NB4 (cell line): Measurements from ENCODE around the gene ASTN1.

Experiments used
- DNase-seq: peaks from one replicate; pipeline ENCODE4 v3.0.0; 2010; ENCODE audit warnings: low read depth
- H3K4me3 ChIP-seq: one replicate; pipeline ENCODE4 v1.5.1; 2011; ENCODE audit warnings: mild to moderate bottlenecking, low read depth, low read length, moderate library complexity
- MYC ChIP-seq: IDR thresholded peaks from 2 replicates; pipeline ENCODE4 v1.6.1; 2011; ENCODE audit warnings: low read depth, low read length
- POLR2A ChIP-seq: IDR thresholded peaks from 2 replicates; pipeline ENCODE4 v1.6.1; 2011; ENCODE audit warnings: mild to moderate bottlenecking; ENCODE audit not compliant: insufficient read length; ENCODE audit errors: extremely low read depth
- TF ChIP-seq, protein P1 (sequence below): IDR thresholded peaks from one replicate; pipeline ENCODE4 v1.5.1; 2012; ENCODE audit warnings: low read depth, low read length
- TF ChIP-seq, protein P2 (sequence below): IDR thresholded peaks from 2 replicates; pipeline ENCODE4 v1.6.1; 2011; ENCODE audit warnings: low read depth, low read length

Gene ASTN1

DNA sequence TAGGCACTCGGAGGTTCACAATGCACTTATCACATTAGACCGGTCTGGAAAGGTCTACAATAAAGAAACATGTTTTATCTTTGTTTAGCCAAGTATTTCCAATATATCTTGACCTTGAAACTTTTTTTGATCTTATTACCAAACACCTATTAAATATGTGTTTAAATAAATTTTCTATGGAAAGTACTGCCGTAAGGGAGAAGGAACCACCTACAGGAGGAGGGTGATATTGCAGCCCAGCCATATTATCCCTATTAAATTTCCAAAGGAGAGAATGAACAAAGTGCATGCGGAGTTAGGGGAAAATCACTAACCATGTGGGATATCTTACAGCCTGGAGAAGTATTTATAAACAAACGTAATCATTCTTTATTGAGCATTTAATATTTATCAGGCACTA, 20.7 kb upstream of the ASTN1 start:
- no peak overlapping the region for H3K4me3 ChIP-seq
- TF ChIP-seq MYC (no peak), POLR2A (no peak)
- TF ChIP-seq, protein P1, sequence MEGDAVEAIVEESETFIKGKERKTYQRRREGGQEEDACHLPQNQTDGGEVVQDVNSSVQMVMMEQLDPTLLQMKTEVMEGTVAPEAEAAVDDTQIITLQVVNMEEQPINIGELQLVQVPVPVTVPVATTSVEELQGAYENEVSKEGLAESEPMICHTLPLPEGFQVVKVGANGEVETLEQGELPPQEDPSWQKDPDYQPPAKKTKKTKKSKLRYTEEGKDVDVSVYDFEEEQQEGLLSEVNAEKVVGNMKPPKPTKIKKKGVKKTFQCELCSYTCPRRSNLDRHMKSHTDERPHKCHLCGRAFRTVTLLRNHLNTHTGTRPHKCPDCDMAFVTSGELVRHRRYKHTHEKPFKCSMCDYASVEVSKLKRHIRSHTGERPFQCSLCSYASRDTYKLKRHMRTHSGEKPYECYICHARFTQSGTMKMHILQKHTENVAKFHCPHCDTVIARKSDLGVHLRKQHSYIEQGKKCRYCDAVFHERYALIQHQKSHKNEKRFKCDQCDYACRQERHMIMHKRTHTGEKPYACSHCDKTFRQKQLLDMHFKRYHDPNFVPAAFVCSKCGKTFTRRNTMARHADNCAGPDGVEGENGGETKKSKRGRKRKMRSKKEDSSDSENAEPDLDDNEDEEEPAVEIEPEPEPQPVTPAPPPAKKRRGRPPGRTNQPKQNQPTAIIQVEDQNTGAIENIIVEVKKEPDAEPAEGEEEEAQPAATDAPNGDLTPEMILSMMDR: peak; percentile 17
- TF ChIP-seq, protein P2, sequence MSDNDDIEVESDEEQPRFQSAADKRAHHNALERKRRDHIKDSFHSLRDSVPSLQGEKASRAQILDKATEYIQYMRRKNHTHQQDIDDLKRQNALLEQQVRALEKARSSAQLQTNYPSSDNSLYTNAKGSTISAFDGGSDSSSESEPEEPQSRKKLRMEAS: no peak
- DNase-seq: no peak

DNA sequence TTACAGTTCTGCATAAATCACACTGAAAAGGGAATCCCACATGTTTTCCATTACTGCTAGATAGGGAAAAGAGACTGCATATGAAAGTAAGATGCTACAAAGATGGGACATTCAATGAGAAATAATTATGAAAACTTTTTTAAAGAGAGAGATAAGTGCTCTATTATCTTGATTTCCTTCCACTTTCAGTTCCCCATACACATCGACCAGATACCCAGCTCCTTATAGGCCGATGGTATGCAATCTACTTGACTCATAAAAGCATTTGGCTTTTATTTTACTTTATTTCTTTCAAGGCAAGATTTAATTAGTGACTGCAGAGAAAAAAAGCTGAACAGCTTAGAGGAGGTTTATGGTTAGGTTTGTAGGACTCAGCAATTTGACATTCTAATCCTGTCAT, 19.3 kb upstream of the ASTN1 start:
- no peak for DNase-seq
- no peak overlapping the region for H3K4me3 ChIP-seq
- TF ChIP-seq, protein P2: no peak
- TF ChIP-seq MYC: no peak
- no peak for TF ChIP-seq POLR2A
- TF ChIP-seq, protein P1: no peak

DNA sequence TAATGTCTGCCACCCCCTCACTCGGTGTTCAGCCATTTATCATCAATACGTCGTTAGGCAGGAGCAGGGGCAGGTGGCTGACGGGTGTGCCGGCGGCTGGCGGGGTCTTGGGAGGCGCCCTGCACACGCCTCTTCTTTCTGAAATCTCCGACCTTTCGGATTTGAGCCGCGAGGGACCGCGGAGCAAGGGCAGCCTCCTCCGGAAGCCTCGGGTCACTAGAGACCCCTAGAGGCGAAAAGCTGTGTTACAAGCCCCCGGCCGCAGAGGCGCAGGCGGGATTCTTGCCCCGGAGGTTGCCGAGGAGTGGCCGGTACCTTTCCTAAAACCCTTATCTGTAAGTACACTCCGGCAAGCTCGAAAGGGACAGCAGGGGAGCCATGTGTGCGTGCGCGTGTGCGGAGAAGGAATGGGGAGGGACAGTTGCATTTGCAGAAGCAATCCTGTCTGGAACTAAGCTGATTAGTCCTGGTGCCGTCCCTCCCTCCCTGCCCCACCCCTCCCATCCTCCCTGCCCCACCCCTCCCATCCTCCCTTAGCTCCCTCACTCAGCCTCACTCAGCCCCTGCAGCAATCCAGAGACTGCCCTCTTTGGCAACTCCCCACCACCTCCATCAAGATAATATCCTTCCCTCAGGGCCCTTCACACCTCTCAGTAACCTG, 17.2 kb upstream of the ASTN1 start:
- peak; percentile 65 for DNase-seq
- TF ChIP-seq, protein P1: peak; percentile 79
- TF ChIP-seq, protein P2: no peak
- H3K4me3 ChIP-seq: no peak overlapping the region

DNA sequence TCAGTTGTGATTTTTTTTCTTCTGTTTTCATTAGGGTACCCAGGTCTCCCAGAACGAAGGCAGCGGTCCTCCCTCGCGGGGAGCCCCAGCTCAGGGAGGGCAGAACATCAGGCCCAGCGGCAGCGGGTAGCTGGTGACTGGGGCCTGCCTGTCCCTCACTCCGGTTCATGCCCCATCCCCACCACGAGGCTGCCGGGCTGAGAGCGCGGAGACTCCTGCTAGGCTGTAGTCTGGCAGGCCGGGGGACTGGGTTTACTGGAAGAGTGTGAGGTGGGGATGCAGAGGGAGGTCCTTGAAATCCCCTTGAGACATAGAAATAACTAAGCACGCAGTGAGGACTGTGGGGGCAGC, 16.7 kb upstream of the ASTN1 start:
- H3K4me3 ChIP-seq: no peak overlapping the region
- TF ChIP-seq, protein P1: no peak
- TF ChIP-seq MYC: no peak
- TF ChIP-seq, protein P2: no peak
- TF ChIP-seq POLR2A: no peak
- no peak for DNase-seq

DNA sequence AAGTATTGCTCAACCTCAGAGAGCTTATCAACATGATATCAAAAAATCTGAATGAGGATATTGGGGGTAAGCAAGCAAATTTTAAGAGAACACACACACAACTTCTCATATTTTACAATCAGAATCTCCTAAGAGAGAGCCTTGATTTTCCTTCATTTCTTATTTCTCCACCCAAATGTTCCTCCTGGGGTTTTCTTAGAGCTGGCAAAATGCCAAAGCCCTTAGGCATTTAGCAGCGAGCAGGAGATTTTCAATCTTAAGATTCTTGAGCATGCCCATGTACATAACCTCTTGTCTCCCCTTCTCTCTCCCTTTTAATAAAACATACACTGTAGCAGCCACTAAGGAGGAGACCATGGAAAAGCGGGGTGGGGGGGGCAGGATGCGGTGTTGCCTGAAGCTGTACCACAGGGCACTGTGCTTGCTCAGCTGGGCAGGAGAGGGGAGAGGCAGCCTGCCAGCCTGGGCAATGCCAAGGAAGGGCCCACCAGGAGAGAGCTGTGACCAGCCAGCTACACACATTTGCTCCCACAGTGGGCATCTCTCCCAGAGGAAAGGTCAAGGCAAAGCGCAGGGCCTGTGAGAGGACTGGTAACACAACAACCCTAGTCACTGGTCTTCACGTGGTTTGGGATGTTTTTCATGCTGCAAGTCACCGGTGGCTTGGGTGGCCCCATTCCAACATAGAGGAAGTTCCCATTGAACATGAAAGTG, 10.6 kb upstream of the ASTN1 start:
- TF ChIP-seq, protein P2: no peak
- no peak for TF ChIP-seq MYC
- TF ChIP-seq, protein P1: no peak
- TF ChIP-seq POLR2A: no peak
- H3K4me3 ChIP-seq: no peak overlapping the region
- DNase-seq: no peak
